Thyroid gland (tissue), 4 donors: ENCODE results near the gene PHLPP2. TPM values are rescaled to one million over a fixed set of nuclear protein-coding genes. Genes with fewer than 3 reads are reported as not detected.

ENCODE experiments used
- DNase-seq, 2 donors: peaks; one replicate each; pipeline ENCODE4 v3.0.0-alpha.2; 2019
- H3K27ac ChIP-seq, 3 donors: fragments of 200-600 bp; sonication (generic); 1 replicate in 2 of 3; 2 replicates in 1 of 3; pipeline ENCODE4 v1.5.1; 2016 to 2019; ENCODE audit warnings: mild to moderate bottlenecking in 1 of 3, moderate library complexity in 1 of 3
- H3K27me3 ChIP-seq: fragments of 200-600 bp; sonication (generic); one replicate; pipeline ENCODE4 v1.5.1; 2019
- H3K36me3 ChIP-seq, 2 donors: fragments of 200-600 bp; sonication (generic); one replicate each; pipeline ENCODE4 v1.5.1; 2016 to 2019
- H3K4me1 ChIP-seq, 2 donors: fragments of 200-600 bp; sonication (generic); one replicate each; pipeline ENCODE4 v1.5.1; 2017 to 2019
- H3K4me3 ChIP-seq, 3 donors: fragments of 200-600 bp; sonication (generic); replicated peaks in 1 of 3; 1 replicate in 2 of 3; 2 replicates in 1 of 3; pipeline ENCODE4 v1.5.1; 2016; ENCODE audit warnings: mild to moderate bottlenecking in 1 of 3
- H3K9me3 ChIP-seq: fragments of 200-600 bp; sonication (generic); one replicate; pipeline ENCODE4 v1.5.1; 2017
- CTCF ChIP-seq, 6 experiments: fragments of 200-600 bp in 3 of 6; fragments of 450-650 bp in 3 of 6; sonication (generic) in 3 of 6; IDR thresholded peaks; one replicate each; pipeline ENCODE4 v1.5.1; 2016 to 2019; ENCODE audit warnings: antibody characterized with exemption in 6 of 6, mild to moderate bottlenecking in 2 of 6, inconsistent platforms in 1 of 6, moderate library complexity in 1 of 6
- POLR2A ChIP-seq, 2 donors: fragments of 450-650 bp; IDR thresholded peaks; one replicate each; pipeline ENCODE4 v1.6.1; 2017; ENCODE audit warnings: antibody characterized with exemption in 2 of 2, mild to moderate bottlenecking in 2 of 2, moderate library complexity in 1 of 2
- WGBS, 2 donors: methylation state at CpG; one replicate each; pipeline ENCODE4 v1.1.5; 2017; 5-methylcytosine and 5-hydroxymethylcytosine counted together
- intact Hi-C: fragments of 100-400 bp; cut with DNase I; formaldehyde crosslinking; loops from one replicate; pipeline ENCODE4 v1.15.1; 2023
- total RNA-seq, 4 donors: library from RNA; depleted of rRNA; stranded (reverse); fragments of >200 nt; gene quantifications; one replicate each; pipeline ENCODE4 v1.2.3, GENCODE V29; 2016

Gene PHLPP2
- total RNA-seq, 4 donors from 2014 or later = 17.7 to 36.9 (median 21.8) TPM

- DNase-seq = no peak
- no peaks in the 10 kb centered on the region for H3K9me3 ChIP-seq
- no peak overlapping the region for H3K27ac ChIP-seq
- no peaks in the 10 kb centered on the region for H3K4me1 ChIP-seq
- WGBS, 2 donors = 94 to 97% methylated on average over 3 of the region's 3 CpGs
- H3K4me3 ChIP-seq = no peak overlapping the region
- peaks cover 29 to 48% of the 10 kb centered on the region in 2 donors for H3K36me3 ChIP-seq
- H3K27me3 ChIP-seq = no peaks in the 10 kb centered on the region
- no peak for TF ChIP-seq POLR2A (IDR thresholded peaks at IDR 0.05)
- no peak for TF ChIP-seq CTCF (IDR thresholded peaks at IDR 0.05)
- intact Hi-C loops = no loop called here
These were observed 53.3 kb downstream of the PHLPP2 start for GRCh38 chr16:71671165-71671564.

GRCh38 chr16:71670537-71670936 is 54.0 kb downstream of the PHLPP2 start:
- 62 to 76% methylated on average over 4 of the region's 4 CpGs for whole genome bisulfite sequencing, 2 donors
- Histone ChIP-seq H3K36me3 (peaks cover 27 to 48% of the 10 kb centered on the region in 2 donors), H3K9me3 (no peaks in the 10 kb centered on the region), H3K27me3 (no peaks in the 10 kb centered on the region), H3K4me1 (no peaks in the 10 kb centered on the region), H3K4me3 (no peak overlapping the region), H3K27ac (no peak overlapping the region)
- no peak for TF ChIP-seq POLR2A (IDR thresholded peaks at IDR 0.05)
- no peak for TF ChIP-seq CTCF (IDR thresholded peaks at IDR 0.05)
- no peak for DNase-seq
- intact Hi-C loops = no loop called here

DNA sequence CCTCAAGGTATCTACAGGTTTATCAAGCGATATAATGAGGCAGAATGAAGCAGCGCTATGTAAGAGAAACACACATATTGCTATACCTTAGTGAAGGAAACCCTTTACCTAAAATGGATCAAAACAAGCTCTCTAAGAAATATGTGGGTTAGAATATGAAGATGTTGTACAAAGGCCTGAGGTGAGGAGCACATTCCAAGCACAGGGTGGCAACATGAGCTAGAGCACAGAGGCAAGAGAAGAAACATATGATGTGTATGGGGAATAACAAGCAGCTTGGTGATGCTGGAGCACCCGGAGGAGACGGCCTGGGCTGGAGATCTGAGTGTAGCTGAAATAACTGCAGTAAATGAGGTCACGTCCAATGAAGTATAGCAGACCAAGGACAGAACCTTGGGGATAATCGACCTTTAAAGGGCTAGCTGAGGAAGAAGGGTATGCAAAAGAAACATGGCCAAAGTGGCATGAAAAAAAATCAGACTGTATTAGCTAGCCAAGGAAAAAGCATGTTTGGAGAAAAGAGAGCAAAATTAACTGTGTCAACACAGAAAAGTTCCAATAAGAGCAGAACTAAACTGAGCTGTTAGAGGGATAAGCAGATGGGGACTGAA is 54.5 kb downstream of the PHLPP2 start:
- intact Hi-C loops = no loop called here
- no peak for DNase-seq
- H3K4me1 ChIP-seq = no peaks in the 10 kb centered on the region
- H3K4me3 ChIP-seq = no peak overlapping the region
- TF ChIP-seq POLR2A (IDR thresholded peaks at IDR 0.05) (no peak), CTCF (IDR thresholded peaks at IDR 0.05) (no peak)
- H3K9me3 ChIP-seq = no peaks in the 10 kb centered on the region
- no peak overlapping the region for H3K27ac ChIP-seq
- no peaks in the 10 kb centered on the region for H3K27me3 ChIP-seq
- 75 to 76% methylated on average over 6 of the region's 6 CpGs for WGBS, 2 donors
- H3K36me3 ChIP-seq = peaks cover 26 to 44% of the 10 kb centered on the region in 2 donors

DNA sequence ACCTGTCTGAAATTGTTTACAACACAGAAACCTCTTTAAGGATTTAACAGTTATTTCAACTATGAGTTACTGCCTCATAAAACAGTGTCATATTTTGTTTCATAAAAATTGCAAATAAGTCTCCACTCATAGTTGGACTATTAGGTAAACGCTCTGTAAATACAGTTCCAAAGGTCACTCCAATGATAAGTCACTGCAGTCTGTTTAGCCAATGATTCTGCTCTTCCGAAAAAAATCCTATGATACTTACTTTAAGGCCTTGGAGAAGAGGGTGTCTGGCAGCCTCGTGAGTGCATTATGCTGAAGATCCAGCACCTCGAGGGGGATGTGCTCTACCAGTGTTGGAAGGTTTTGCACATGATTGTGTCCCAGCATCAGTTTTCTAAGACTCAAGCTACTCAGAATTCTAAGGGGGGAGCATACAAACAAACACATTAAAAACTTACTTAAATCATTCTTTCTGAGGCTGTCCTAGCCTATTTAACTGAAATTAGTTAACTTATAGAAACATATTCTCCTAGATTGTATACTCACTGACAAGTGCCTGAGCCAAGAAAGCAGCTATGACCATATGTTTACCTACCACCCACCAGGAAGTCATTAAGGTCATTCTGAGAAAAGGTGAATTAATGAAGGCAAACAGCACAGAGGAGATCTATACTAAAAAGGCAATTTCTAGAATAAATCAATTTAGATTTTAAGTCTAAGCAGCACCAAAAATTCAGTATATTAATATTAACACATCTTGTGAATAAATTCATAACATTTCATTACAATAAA is 57.4 kb downstream of the PHLPP2 start:
- peaks cover 33 to 50% of the 10 kb centered on the region in 2 donors for H3K36me3 ChIP-seq
- WGBS, 2 donors = 79 to 82% methylated on average over 4 of the region's 4 CpGs
- H3K4me1 ChIP-seq = no peaks in the 10 kb centered on the region
- no peak for DNase-seq
- H3K4me3 ChIP-seq = no peak overlapping the region
- no peak overlapping the region for H3K27ac ChIP-seq
- TF ChIP-seq CTCF (IDR thresholded peaks at IDR 0.05) (no peak), POLR2A (IDR thresholded peaks at IDR 0.05) (no peak)
- intact Hi-C loops = no loop called here
- H3K9me3 ChIP-seq = no peaks in the 10 kb centered on the region
- no peaks in the 10 kb centered on the region for H3K27me3 ChIP-seq

GRCh38 chr16:71666264-71666663 is 58.2 kb downstream of the PHLPP2 start:
- no peak for DNase-seq
- TF ChIP-seq POLR2A (IDR thresholded peaks at IDR 0.05) (no peak), CTCF (IDR thresholded peaks at IDR 0.05) (no peak)
- Histone ChIP-seq H3K4me3 (no peak overlapping the region), H3K36me3 (peaks cover 33 to 50% of the 10 kb centered on the region in 2 donors), H3K27ac (no peak overlapping the region), H3K9me3 (no peaks in the 10 kb centered on the region), H3K4me1 (no peaks in the 10 kb centered on the region), H3K27me3 (no peaks in the 10 kb centered on the region)
- intact Hi-C loops = no loop called here
- 76 to 84% methylated on average over 1 of the region's 1 CpG for WGBS, 2 donors
